ENCODE results near the gene PCARE.
"Not testable (repeated sequence)": the region's sequence is repeated elsewhere in the genome, so short reads cannot be mapped to it uniquely, and the experiment has no call there.

PCARE gene

DNA sequence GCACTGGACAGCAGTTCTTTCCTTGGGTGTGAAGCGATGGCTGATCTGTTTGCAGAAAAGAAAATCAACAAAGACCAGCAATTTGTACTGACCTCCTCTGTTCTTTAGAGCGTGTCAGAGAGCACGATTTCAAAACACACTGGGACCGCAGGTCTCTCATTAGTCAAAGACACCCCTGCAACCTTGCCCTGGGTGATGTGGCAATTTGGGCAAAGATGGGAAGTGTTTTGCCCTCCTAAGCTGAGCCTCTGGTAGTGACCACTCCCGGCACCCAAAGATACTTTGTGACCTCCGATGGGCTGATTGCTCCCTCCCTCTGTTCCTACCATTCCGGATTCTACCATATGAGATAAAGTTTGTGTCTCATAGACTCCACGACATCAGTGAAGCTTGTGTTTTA, 22.6 kb upstream of the PCARE start:
- no peak for DNase-seq (ENCODE audit: low spot score)

DNA sequence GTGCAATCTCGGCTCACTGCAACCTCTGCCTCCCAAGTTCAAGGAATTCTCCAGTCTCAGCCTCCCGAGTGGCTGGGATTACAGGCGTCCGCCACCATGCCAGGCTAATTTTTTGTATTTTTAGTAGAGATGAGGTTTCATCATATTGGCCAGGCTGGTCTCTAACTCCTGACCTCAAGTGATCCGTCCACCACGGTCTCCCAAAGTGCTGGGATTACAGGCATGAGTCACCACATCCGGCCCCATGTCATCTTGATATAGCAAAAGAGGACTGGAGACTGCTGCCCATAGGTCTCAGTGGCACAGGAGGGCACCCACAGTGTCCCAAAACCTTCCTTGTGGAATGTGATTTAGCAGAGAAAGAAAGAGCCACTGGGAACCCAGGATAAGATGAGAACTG, 16.0 kb upstream of the PCARE start:
- DNase-seq (ENCODE audit: low spot score) = not testable (repeated sequence)

DNA sequence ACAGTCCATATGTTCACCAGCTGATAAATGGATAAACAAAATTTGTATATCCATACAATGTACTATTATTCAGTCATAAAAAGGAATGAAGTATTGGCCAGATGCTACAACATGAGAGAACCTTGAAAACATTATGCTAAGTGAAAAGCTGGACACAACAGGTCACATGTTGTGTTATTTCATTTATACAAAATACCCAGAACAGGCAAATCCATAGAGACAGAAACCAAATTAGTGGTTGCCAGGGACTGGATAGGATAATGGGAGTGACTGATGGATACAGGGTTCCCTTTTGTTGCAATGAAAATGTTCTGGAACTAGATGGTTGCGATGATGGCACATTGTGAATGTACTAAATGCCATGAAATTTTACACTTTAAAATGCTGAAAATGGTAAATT, 10.2 kb upstream of the PCARE start:
- DNase-seq (ENCODE audit: low spot score) = no peak

DNA sequence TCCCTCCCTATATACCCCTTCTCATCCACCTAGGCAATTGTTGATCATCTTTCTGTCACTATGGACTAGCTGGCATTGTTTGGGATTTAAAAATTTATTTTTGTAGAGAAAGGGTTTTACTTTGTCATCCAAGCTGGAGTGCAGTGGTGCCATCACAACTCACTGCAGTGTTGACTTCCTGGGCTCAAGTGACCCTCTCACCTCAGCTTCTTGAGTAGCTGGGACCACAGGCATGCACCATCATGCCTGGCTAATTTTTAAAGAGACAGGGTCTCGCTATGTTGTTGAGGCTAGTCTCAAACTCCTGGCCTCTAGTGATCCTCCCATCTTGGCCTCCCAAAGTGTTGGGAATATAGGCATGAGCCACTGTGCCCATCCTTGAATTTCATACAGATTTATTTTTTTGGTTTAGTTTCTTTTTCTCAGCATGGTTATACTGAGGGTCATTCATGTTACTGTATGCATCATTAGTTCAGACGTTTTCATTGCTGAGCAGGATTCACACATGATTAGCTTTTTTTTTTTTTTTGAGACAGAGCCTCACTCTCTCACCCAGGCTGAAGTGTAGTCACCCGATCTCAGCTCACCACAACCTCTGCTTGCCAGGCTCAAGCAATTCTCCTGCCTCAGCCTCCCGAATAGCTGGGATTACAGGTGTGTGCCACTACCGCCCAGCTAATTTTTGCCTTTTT, 8.6 kb upstream of the PCARE start:
- DNase-seq (ENCODE audit: low spot score) = no peak

DNA sequence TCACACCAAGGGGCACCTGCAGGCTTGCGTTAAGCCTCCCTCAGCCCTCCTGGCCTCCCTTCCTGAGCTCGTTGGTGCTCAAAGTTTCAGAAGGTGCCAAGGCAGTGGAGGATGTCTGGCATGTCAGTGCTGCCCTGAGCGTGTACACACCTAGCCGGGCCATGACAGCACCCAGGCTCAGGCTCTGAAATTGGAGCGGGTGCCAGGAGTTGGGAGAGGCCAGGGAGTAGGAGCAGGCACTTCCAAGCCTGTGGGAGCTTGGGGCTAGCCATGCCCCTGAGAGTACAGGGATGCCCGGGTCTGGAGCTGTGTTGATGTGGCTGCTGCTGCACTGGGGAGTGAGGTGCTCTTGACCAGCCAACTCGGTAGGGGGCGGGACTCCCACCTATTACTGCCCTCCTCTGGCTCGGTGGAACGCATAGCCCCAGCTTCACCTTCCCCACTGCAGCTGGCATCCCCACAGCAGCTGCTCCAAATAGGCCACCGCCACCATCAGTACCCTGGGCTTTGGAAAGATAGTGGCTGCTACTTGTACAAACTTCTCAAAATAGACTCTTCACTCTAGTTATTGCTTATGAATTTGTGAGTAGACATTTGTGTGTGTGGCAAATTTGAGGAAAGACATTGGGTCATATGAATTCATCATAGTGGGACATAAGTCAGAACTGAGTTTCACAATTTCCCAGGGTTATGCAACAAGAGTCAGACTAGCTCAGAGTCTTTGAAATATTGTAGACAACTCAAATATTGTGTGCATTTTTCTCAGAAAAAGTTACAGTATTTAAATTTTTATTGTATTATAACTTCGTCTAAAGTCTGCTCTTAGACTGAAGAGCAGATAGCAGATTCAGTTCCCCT, 6.8 kb upstream of the PCARE start:
- no peak for DNase-seq (ENCODE audit: low spot score)

DNA sequence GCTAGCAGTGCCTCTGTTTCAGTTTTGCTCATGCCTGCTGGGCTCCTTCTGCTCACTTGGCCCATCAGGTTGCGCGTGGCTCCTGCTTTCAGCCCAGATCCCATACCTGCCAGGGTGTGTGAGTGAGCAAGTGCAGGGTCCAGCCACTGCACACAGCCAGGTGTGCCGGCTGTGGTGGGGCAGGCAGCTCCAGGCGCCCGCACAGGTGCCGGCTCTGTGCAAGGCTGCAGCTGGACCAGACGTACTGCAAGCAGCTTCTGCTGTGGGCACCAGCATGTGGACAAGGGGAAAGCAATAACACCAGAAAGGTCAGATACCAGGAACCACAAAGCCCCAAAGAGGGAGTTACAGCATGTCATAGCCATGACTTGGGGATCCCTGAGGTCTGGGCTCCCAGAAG, 5.6 kb upstream of the PCARE start:
- DNase-seq (ENCODE audit: low spot score) = no peak

DNA sequence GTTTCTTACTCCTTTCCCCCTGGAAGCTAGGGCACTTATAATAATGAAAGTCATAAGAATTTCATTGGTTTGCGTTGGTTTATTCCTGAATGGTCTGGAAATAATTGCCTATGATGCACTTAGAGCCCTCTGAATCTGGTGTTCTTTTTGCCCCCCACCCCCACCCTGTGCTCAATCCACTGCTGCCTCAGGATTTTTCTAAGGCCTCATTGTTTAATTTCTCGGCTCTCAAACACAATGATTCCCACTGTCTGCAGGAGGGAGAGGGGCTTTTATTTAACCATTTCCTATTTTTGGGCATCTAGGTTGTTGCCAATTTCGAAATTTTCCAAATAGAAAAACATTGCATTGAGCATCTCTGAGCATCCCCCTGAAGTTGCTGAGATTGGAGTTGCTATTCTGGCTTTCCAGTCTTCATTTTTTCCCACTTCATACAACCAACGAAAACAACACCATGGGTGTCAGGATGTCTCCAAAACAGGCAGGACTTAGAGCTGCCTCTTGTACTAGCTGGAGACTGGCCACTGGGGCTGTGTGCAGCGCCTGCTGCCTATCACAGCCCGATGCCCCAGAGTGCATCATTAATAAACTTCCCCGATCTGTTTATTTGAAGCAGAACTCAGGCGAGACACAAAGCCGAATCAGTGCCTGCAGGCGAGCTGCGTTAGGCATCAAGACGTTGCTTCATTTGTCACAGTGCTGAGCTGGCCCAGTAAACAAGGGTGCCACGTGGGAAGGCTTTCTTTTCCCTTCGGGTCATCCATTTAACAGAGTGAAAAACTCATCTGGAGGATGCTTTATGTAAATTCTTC, 1.8 kb upstream of the PCARE start:
- DNase-seq (ENCODE audit: low spot score) = no peak

DNA sequence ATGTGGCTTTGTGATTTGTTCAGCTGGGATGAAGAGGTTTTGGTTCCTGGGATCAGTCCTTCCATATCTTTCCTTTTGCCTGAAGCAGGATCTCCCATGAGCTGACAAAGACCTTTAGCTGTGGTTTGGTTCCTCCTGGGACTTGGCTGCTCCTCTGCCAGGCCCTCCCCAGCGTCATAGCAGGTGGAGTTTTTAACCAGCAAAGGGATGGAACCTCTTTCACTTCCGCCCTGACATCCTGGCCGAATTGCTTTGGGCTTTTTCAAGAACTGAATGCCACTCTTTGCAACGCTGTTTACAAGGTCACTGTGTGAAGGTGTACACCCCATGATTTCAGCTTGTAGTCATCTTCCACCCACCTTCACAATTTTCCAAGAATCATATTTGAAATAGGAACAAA, 390 bp downstream of the PCARE start:
- DNase-seq (ENCODE audit: low spot score) = no peak

DNA sequence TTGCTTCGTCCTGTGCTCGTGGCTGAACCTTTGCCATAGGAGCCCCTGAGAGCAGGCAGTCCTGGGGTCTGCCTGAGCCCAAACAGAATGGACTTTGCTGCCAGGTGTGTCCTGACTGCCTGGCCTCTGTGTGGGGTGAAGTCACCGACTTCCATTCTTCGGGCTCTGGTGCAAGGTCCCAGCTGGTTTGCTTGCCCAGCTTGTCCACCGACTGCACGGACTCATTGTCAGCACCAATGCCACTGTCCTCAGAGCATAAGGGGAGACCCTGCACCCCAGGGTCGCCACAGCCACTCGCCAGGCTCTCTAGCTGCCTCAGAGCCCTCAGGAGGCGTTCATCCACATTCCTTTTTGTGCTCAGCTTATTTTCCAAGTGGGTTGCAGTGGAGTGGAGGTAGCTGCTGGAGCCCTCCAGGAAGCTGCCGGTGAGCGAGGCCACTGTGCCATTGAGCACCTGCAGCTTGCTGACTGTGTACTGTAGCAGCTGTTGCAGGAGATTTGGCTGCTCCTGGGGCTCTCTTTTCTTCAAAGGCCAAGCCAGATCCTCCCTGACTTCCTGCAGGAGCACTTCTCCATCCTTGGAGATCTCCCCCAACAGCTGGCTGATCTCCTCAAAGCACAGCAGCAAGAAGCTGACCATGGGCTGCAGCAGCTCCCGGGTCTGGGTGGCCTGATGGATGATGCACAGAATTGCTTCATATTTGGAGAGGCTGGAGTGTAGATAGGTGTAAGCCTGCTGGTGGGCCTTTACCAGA, 1.2 kb downstream of the PCARE start:
- DNase-seq (ENCODE audit: low spot score) = no peak

DNA sequence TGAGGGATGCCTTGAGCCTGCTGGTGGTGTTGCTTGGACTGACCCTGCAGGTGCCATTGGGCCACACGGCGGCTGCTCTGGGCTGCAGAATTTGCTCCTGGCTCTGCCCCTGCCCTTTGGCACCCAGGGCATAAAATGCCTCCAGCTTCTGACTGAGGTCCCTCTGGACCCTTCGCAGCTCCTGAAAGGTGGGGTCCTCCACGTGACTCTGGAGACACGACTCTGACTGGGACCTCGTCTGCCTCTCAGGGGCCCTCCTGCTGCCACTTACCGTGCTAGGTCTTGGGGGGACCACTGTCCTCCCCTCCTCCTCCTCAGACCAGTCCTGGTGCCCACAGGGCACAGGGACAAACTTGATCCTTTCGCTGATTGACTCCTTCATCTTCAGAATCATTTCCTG, 2.1 kb downstream of the PCARE start:
- DNase-seq (ENCODE audit: low spot score) = no peak

DNA sequence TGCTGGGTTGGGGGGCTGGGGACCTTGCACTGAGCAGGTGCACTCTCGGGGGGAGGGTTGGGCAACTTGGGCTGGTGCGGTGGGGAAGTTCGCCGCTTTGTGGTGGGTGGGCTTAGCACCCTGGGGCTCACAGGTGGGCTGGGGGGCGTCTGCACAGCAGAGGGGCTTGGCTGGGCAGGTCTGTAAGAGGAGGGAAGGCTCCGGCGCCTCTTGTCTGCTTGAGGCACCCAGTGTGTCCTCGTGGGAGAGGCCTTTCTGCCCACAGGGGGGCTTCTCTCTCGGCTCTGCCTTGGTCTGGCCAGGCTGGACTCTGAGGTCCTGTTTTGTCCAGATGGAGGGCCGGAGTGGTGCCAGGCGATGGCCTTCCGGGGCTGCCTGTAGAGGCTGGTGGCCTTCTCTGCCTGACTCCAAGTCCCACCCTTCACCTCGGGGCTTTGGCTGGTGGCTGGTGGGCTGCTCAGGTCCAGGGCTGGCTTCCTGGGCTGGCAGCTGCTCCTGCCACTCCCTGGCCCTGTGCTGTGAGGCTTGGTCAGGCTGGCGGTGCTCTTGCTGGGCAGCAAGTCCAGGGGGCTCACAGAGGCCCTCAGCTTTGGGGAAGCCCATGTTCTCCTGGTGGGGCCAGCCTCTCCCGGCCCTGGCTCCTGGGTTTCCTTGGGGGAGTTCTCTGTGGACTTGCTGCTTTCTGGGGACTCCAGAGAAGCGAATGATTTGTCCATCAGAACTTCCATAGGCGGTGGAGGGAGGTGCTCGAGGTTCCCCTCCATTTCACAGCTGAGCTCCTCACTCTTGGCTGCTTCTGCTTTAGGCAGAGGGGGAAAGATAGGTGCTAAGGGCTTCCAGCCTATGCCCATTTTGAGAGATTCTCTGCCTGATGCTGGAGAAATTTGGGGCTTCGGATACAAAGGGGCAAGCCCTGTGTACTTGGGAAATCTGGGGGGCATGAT, 3.0 kb downstream of the PCARE start:
- DNase-seq (ENCODE audit: low spot score) = no peak

DNA sequence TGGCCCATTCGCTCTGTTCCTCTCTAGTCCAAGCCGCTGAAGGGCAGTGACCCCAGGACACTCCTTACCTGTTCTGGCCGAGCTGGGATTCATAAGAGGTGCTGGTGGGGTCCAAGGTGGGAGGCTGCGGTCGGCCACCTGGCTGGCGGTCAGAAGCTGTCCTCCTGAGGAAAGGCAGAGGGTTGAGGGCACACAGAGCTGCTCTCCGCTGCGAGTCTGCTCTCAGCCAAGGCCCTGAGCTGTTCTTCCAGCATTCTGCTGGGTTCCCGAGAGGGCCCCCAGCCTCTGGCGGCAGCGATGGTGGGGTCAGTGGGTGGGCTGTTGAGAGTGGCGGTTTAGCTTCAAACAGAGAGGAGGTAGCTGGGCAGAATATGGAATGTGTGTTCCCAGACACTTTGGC, 3.8 kb downstream of the PCARE start:
- no peak for DNase-seq (ENCODE audit: low spot score)

DNA sequence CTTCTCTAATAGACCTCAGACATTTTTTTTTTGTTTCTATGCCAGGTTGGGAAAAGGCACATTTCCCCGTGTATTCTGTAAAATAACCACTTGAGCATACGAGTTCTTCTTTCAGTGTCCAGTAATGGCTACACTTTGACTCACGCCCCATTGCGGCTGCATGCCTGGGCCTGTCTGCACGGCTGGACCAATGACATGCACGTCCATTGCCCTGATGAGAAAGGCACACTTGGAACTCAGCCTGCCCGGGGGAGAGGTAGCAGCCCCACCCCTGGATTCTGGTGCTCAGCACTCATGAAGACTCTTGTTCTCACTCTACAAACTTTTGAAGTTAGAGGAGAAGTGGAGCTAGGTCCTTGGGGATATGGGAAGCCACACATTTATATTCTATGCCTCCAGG, 5.8 kb downstream of the PCARE start:
- no peak for DNase-seq (ENCODE audit: low spot score)

DNA sequence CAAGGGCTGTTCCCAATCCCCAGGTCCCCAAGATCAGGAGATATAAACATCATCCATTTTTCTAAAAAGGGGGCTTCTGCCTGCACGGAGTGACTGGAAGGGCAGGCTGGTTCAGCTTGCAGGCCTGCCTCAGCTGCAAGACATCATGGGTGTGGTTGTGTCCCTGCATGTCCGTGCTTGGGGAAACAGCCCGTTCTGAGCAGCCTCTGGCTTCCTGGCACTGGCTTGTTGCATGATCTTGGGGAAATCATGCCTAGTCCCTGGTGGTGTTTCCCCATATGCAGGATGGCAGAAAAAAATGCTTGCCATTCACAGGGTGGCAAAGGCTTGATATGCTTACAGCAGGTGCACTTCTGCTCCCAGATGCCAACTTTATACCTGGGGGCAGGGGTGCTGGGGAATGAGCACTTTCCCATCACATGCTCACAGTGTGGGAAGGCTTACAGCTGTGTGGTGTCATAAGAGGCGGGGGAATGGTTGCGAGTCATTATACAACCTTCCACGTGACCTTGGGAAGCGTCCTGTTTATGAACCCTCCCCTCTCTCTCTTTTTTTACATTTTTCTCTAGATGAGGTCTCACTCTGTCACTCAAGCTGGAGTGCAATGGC, 7.2 kb downstream of the PCARE start:
- DNase-seq (ENCODE audit: low spot score) = no peak

DNA sequence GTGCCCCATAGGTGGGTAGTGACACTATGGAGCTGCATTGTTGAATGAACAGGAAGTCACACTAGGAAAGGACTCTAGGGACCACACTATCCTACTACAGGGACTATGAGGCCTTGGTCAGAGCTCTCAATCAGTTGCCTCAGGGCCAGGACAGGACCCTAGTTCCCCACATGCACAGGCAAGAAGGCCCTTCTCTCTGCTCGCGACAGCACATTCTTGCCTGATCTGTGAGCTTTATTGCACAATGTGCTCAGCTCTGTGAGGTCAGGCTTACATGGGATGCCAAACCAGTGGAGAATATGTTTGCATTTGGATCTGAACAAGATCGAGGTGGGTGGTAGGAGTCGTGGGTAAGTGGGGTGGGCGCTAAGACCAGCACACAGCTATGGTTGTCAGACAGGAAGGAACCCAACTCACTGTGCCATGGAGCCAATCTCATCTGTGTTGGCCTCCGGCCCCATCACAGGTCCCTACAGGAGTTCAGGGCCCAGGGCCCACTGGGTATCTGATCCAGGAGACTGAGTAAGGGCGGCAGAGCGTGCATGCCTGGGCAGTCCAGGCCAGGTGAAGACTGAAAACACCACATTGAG, 8.0 kb downstream of the PCARE start:
- no peak for DNase-seq (ENCODE audit: low spot score)

DNA sequence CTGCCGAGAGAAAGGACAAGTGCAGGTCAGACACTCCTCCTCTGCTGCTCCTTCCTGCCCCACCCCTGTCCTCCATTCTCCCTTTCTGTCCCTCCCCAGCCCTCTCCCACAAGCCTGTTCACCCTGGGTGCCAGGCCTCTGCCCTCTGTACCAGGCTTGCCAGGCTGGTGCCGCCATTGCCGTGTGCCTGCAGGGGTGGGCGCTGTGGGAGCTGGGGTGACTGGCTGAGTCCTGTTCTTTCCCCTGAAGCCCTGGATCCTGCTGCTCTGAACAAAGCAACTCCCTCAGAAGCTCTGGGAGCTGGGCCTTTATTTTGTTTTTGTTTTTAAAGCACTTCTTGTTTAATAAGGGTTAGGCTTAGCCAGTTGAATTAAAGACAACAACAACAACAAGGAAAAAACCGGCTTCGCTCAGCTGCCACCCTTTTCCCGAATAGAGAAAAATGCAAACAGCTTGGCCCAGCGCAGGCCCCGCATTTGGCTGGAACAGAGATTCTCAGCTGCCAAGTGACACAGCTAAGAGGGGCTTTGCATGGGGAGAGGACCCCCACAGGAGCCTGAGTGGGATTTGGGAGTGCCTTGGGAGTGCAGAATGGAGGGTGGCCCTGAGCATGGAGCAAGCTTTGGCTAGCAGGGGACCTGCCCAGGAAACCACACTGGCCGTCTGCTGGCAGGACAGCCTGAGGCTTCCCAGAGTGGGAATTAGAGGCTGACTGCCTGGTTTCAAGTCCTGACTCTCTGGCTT, 9.1 kb downstream of the PCARE start:
- DNase-seq (ENCODE audit: low spot score) = no peak

DNA sequence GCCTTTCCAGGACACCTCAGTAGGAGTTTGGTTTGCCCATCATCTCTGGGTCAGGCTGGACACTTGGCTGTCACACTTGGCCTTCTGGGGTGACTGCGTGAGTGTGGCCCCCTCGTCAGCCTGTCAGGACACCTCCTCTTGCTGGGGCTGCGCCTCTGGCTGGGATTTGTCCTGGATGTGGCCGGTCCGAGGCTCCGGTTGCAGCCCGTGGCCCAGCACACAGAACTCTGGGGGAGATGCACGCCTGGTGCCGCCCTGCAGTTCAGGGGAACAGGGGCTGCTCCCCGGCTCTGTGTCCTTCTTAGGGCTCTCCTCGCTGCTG, 9.6 kb downstream of the PCARE start:
- DNase-seq (ENCODE audit: low spot score) = no peak

DNA sequence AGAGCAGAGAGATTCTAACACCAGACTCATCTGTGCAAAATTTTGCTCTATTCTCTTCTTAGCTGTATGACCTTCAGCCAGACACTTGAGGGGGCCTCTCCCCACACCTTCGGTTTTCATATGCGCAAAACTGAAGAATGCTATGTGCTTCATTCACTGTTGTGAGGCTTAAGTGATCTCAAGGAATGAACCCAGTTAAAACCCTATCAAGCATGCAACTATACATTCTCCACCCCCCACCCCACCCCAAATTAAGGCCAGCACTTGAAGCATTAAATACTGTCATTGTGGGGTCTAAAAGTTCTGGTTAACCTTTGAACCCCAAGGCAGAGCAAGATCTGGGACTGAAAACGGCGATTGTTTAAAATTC, 10.0 kb downstream of the PCARE start:
- no peak for DNase-seq (ENCODE audit: low spot score)

DNA sequence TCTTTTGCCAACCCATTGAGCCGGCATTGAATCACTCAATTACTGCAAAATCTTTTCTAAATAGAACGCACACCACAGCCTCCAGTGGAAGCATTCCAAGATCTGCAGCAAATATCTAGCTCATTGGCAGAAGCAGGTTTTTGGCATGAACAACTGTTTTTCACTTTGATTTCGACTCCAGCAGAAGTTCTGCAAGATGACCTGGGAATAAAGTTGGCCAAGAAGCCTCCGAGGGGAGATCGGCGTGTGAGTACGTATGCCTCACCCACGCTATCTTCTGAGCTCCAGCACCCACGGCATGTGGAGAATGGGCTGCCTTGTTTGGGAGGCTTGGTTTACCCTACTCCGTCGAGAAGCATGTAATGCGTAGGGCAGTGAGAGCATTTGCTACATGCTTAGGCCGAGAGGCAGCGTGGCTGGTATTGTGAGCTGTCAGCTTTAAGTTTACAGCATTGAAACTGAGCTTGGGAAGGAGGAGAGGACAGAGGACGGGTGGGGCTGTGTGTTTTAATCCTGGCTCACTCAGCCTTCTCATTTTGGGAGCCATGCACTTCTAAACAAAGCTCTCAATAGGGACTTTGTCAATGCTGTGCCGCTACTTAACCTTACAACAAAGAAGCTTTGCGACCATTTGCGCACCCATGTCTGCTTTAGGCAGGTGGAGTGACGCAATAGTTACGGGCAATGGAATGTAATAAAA, 10.5 kb downstream of the PCARE start:
- DNase-seq (ENCODE audit: low spot score) = peak; percentile 31
